HepG2 (cell line): ENCODE measurements around the gene ZSCAN4. TPM values are rescaled to one million over a fixed set of nuclear protein-coding genes. Genes with fewer than 3 reads are reported as not detected.

Experiments used
- CBFB ChIP-seq: sonication (generic); formaldehyde crosslinking; IDR thresholded peaks from 2 replicates; pipeline ENCODE4 v1.4.0; 2020; ENCODE audit warnings: missing genetic modification reagents
- CEBPG ChIP-seq: IDR thresholded peaks from 2 replicates; pipeline ENCODE4 v1.6.1; 2016
- GZF1 ChIP-seq: sonication (generic); formaldehyde crosslinking; IDR thresholded peaks from 2 replicates; pipeline ENCODE4 v1.5.1; 2020; ENCODE audit warnings: mild to moderate bottlenecking, missing genetic modification reagents
- HOXA9 ChIP-seq: sonication (generic); formaldehyde crosslinking; IDR thresholded peaks from 2 replicates; pipeline ENCODE4 v1.8.1; 2022; ENCODE audit warnings: missing genetic modification reagents, mild to moderate bottlenecking, moderate library complexity, borderline replicate concordance
- ONECUT2 ChIP-seq: sonication (generic); formaldehyde crosslinking; IDR thresholded peaks from 2 replicates; pipeline ENCODE4 v1.4.0; 2020; ENCODE audit warnings: missing genetic modification reagents
- RELA ChIP-seq: sonication (generic); formaldehyde crosslinking; IDR thresholded peaks from 2 replicates; pipeline ENCODE4 v1.4.0; 2020; ENCODE audit warnings: missing genetic modification reagents
- RXRB ChIP-seq: IDR thresholded peaks from 2 replicates; pipeline ENCODE4 v1.6.1; 2016; ENCODE audit warnings: borderline replicate concordance, missing genetic modification reagents, missing compliant biosample characterization
- SCMH1 ChIP-seq: sonication (generic); formaldehyde crosslinking; IDR thresholded peaks from 2 replicates; pipeline ENCODE4 v1.9.0; 2021; ENCODE audit warnings: missing genetic modification reagents, mild to moderate bottlenecking, borderline replicate concordance
- SMC3 ChIP-seq: IDR thresholded peaks from 2 replicates; pipeline ENCODE4 v1.6.1; 2011; ENCODE audit warnings: low read length, improper control_type of control experiment
- STAG1 ChIP-seq: sonication (generic); formaldehyde crosslinking; IDR thresholded peaks from 2 replicates; pipeline ENCODE4 v1.4.0; 2020; ENCODE audit warnings: missing genetic modification reagents
- ZFY ChIP-seq: sonication (generic); formaldehyde crosslinking; IDR thresholded peaks from 2 replicates; pipeline ENCODE4 v1.4.0; 2020; ENCODE audit warnings: missing genetic modification reagents
- ZNF264 ChIP-seq: sonication (generic); formaldehyde crosslinking; IDR thresholded peaks from 2 replicates; pipeline ENCODE4 v1.4.0; 2020; ENCODE audit warnings: missing genetic modification reagents
- ZNF296 ChIP-seq: sonication (generic); formaldehyde crosslinking; conservative IDR thresholded peaks from 2 replicates; pipeline ENCODE4 v1.5.0; 2020; ENCODE audit warnings: mild to moderate bottlenecking, missing genetic modification reagents
- ZNF564 ChIP-seq: sonication (generic); formaldehyde crosslinking; IDR thresholded peaks from 2 replicates; pipeline ENCODE4 v1.8.1; 2023; ENCODE audit warnings: mild to moderate bottlenecking, missing genetic modification reagents
- ZNF570 ChIP-seq: sonication (generic); formaldehyde crosslinking; IDR thresholded peaks from 2 replicates; pipeline ENCODE4 v1.4.0; 2020; ENCODE audit warnings: mild to moderate bottlenecking, missing genetic modification reagents, borderline replicate concordance
- polyA plus RNA-seq, 8 experiments: library from polyadenylated mRNA; depleted of rRNA in 3 of 8; stranded (reverse) in 7 of 8; unstranded in 1 of 8; fragments of >200 nt; fragmentation: Illumina TruSeq in 4 of 8; extraction: Trizol in 4 of 8; gene quantifications; 2 replicates each; pipeline versions ENCODE4 v1.2.1 to v1.2.3, GENCODE V29; 2011 to 2016; ENCODE audit warnings: low read depth in 4 of 8, missing spikeins in 1 of 8, mixed read lengths in 1 of 8; ENCODE audit not compliant: insufficient read depth in 1 of 8
- total RNA-seq, 5 experiments: library from RNA; depleted of rRNA; stranded (reverse); fragments of >200 nt; fragmentation: Illumina TruSeq; extraction: Trizol; gene quantifications; 2 replicates each; pipeline ENCODE4 v1.2.3, GENCODE V29; 2016; ENCODE audit warnings: low read depth in 1 of 5
- TF ChIP-seq, protein P1 (sequence below): sonication (generic); formaldehyde crosslinking; IDR thresholded peaks from 2 replicates; pipeline ENCODE4 v1.5.1; 2020; ENCODE audit warnings: mild to moderate bottlenecking, moderate library complexity, missing genetic modification reagents
- TF ChIP-seq, protein P2 (sequence below): sonication (generic); formaldehyde crosslinking; IDR thresholded peaks from 2 replicates; pipeline ENCODE4 v1.5.0; 2020; ENCODE audit warnings: mild to moderate bottlenecking, missing genetic modification reagents
- TF ChIP-seq, protein P3 (sequence below): sonication (generic); formaldehyde crosslinking; IDR thresholded peaks from 2 replicates; pipeline ENCODE4 v1.5.1; 2020; ENCODE audit warnings: missing genetic modification reagents, mild to moderate bottlenecking, borderline replicate concordance
- TF ChIP-seq, protein P4 (sequence below): IDR thresholded peaks from 2 replicates; pipeline ENCODE4 v1.6.1; 2016; ENCODE audit warnings: low read depth, missing genetic modification reagents, missing compliant biosample characterization
- TF ChIP-seq, protein P5 (sequence below): sonication (generic); formaldehyde crosslinking; IDR thresholded peaks from 2 replicates; pipeline ENCODE4 v1.5.0; 2020; ENCODE audit warnings: missing genetic modification reagents

ZSCAN4 gene
- total and polyA plus RNA-seq, 2 of the 13 experiments (the other 11 are each of a cell fraction or from before 2014, with no cell fraction given) = 0.60 to 0.73 TPM

DNA sequence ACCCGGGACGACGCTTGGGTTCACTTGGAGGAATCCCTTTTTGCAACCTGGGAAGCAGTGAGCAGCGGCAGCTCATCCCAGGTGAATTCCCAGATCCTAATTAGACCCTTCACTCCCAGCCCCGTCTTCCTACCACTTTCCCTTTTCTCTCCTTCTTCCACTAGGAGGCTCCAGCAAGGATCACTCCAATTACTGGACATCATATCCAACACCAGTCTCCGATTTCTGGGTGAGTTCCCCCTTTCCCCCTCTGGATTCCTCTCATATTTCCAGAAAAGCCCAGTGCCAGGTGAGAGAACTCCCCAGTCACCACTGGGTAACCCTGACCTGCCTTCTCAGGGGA is 17.1 kb upstream of the ZSCAN4 start (continued):
- TF ChIP-seq, protein P1, sequence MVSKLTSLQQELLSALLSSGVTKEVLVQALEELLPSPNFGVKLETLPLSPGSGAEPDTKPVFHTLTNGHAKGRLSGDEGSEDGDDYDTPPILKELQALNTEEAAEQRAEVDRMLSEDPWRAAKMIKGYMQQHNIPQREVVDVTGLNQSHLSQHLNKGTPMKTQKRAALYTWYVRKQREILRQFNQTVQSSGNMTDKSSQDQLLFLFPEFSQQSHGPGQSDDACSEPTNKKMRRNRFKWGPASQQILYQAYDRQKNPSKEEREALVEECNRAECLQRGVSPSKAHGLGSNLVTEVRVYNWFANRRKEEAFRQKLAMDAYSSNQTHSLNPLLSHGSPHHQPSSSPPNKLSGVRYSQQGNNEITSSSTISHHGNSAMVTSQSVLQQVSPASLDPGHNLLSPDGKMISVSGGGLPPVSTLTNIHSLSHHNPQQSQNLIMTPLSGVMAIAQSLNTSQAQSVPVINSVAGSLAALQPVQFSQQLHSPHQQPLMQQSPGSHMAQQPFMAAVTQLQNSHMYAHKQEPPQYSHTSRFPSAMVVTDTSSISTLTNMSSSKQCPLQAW = no peak
- no peak for TF ChIP-seq CBFB
- peak; percentile 22; the same call in 1 of the 2 replicates for TF ChIP-seq STAG1 (CRISPR knock-in tag)
- TF ChIP-seq, protein P2, sequence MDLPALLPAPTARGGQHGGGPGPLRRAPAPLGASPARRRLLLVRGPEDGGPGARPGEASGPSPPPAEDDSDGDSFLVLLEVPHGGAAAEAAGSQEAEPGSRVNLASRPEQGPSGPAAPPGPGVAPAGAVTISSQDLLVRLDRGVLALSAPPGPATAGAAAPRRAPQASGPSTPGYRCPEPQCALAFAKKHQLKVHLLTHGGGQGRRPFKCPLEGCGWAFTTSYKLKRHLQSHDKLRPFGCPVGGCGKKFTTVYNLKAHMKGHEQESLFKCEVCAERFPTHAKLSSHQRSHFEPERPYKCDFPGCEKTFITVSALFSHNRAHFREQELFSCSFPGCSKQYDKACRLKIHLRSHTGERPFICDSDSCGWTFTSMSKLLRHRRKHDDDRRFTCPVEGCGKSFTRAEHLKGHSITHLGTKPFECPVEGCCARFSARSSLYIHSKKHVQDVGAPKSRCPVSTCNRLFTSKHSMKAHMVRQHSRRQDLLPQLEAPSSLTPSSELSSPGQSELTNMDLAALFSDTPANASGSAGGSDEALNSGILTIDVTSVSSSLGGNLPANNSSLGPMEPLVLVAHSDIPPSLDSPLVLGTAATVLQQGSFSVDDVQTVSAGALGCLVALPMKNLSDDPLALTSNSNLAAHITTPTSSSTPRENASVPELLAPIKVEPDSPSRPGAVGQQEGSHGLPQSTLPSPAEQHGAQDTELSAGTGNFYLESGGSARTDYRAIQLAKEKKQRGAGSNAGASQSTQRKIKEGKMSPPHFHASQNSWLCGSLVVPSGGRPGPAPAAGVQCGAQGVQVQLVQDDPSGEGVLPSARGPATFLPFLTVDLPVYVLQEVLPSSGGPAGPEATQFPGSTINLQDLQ (CRISPR knock-in tag) = no peak
- 0 out of 2 replicates have a peak, but pooled peaks have one; percentile 3 for TF ChIP-seq SMC3
- TF ChIP-seq RELA = no peak
- no peak for TF ChIP-seq ZNF564
- TF ChIP-seq, protein P3, sequence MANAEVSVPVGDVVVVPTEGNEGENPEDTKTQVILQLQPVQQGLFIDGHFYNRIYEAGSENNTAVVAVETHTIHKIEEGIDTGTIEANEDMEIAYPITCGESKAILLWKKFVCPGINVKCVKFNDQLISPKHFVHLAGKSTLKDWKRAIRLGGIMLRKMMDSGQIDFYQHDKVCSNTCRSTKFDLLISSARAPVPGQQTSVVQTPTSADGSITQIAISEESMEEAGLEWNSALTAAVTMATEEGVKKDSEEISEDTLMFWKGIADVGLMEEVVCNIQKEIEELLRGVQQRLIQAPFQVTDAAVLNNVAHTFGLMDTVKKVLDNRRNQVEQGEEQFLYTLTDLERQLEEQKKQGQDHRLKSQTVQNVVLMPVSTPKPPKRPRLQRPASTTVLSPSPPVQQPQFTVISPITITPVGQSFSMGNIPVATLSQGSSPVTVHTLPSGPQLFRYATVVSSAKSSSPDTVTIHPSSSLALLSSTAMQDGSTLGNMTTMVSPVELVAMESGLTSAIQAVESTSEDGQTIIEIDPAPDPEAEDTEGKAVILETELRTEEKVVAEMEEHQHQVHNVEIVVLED (CRISPR knock-in tag) = no peak
- TF ChIP-seq HOXA9 (CRISPR knock-in tag) = no peak
- no peak for TF ChIP-seq ONECUT2 (CRISPR knock-in tag)
- TF ChIP-seq ZFY (CRISPR knock-in tag) = peak; percentile 5; the same call in 1 of the 2 replicates
- TF ChIP-seq, protein P4, sequence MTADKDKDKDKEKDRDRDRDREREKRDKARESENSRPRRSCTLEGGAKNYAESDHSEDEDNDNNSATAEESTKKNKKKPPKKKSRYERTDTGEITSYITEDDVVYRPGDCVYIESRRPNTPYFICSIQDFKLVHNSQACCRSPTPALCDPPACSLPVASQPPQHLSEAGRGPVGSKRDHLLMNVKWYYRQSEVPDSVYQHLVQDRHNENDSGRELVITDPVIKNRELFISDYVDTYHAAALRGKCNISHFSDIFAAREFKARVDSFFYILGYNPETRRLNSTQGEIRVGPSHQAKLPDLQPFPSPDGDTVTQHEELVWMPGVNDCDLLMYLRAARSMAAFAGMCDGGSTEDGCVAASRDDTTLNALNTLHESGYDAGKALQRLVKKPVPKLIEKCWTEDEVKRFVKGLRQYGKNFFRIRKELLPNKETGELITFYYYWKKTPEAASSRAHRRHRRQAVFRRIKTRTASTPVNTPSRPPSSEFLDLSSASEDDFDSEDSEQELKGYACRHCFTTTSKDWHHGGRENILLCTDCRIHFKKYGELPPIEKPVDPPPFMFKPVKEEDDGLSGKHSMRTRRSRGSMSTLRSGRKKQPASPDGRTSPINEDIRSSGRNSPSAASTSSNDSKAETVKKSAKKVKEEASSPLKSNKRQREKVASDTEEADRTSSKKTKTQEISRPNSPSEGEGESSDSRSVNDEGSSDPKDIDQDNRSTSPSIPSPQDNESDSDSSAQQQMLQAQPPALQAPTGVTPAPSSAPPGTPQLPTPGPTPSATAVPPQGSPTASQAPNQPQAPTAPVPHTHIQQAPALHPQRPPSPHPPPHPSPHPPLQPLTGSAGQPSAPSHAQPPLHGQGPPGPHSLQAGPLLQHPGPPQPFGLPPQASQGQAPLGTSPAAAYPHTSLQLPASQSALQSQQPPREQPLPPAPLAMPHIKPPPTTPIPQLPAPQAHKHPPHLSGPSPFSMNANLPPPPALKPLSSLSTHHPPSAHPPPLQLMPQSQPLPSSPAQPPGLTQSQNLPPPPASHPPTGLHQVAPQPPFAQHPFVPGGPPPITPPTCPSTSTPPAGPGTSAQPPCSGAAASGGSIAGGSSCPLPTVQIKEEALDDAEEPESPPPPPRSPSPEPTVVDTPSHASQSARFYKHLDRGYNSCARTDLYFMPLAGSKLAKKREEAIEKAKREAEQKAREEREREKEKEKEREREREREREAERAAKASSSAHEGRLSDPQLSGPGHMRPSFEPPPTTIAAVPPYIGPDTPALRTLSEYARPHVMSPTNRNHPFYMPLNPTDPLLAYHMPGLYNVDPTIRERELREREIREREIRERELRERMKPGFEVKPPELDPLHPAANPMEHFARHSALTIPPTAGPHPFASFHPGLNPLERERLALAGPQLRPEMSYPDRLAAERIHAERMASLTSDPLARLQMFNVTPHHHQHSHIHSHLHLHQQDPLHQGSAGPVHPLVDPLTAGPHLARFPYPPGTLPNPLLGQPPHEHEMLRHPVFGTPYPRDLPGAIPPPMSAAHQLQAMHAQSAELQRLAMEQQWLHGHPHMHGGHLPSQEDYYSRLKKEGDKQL (CRISPR knock-in tag) = no peak
- no peak for TF ChIP-seq ZNF296 (CRISPR knock-in tag)
- no peak for TF ChIP-seq ZNF570 (CRISPR knock-in tag)
- no peak for TF ChIP-seq CEBPG (CRISPR knock-in tag)
- TF ChIP-seq, protein P5, sequence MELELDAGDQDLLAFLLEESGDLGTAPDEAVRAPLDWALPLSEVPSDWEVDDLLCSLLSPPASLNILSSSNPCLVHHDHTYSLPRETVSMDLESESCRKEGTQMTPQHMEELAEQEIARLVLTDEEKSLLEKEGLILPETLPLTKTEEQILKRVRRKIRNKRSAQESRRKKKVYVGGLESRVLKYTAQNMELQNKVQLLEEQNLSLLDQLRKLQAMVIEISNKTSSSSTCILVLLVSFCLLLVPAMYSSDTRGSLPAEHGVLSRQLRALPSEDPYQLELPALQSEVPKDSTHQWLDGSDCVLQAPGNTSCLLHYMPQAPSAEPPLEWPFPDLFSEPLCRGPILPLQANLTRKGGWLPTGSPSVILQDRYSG (CRISPR knock-in tag) = no peak
- TF ChIP-seq SCMH1 (CRISPR knock-in tag) = no peak
- no peak for TF ChIP-seq GZF1 (CRISPR knock-in tag)
- TF ChIP-seq RXRB (CRISPR knock-in tag) = 0 out of 2 replicates have a peak, but pooled peaks have one; percentile 2
- TF ChIP-seq ZNF264 (CRISPR knock-in tag) = no peak
